ENCODE measurements around the gene THADA. TPM values are rescaled to one million over a fixed set of nuclear protein-coding genes. Genes with fewer than 3 reads are reported as not detected.

The THADA gene
- total and polyA plus RNA-seq, 9 donors: 14.4 to 24.3 (median 18.1) TPM

GRCh38 chr2:43435746-43436145 lies 160.1 kb downstream of the THADA start:
- Histone ChIP-seq H3K27me3 (ENCODE audit: control insufficient read depth, insufficient read depth, low read length) (no peaks in the 10 kb centered on the region), H3K36me3 (ENCODE audit: control insufficient read depth, insufficient read depth, low read length) (peaks cover 4% of the 10 kb centered on the region), H3K27ac (ENCODE audit: low read length) (peak overlapping the region; percentile 6), H3K9me3 (replicated peaks; ENCODE audit: control insufficient read depth, low read depth, low read length) (no peaks in the 10 kb centered on the region), H3K4me3 (ENCODE audit: low read length) (no peak overlapping the region), H3K4me1 (ENCODE audit: control insufficient read depth, insufficient read depth, low read length) (no peaks in the 10 kb centered on the region)
- peak; percentile 83 for DNase-seq

GRCh38 chr2:43430489-43430888 lies 165.3 kb downstream of the THADA start:
- no peaks in the 10 kb centered on the region for H3K9me3 ChIP-seq (replicated peaks; ENCODE audit: control insufficient read depth, low read depth, low read length)
- no peak overlapping the region for H3K27ac ChIP-seq (ENCODE audit: low read length)
- H3K4me1 ChIP-seq (ENCODE audit: control insufficient read depth, insufficient read depth, low read length): no peaks in the 10 kb centered on the region
- peaks cover 4% of the 10 kb centered on the region for H3K36me3 ChIP-seq (ENCODE audit: control insufficient read depth, insufficient read depth, low read length)
- no peak overlapping the region for H3K4me3 ChIP-seq (ENCODE audit: low read length)
- WGBS (ENCODE audit: insufficient coverage): no CpG with 5 or more reads among the region's 2 CpGs
- H3K27me3 ChIP-seq (ENCODE audit: control insufficient read depth, insufficient read depth, low read length): no peaks in the 10 kb centered on the region
- no peak for DNase-seq

- no CpG with 5 or more reads among the region's 3 CpGs for WGBS (ENCODE audit: insufficient coverage)
- DNase-seq: no peak
Measured at GRCh38 chr2:43429369-43429768, 166.5 kb downstream of the THADA start.

GRCh38 chr2:43427032-43427424 lies 168.8 kb downstream of the THADA start:
- Histone ChIP-seq H3K27me3 (ENCODE audit: control insufficient read depth, insufficient read depth, low read length) (no peaks in the 10 kb centered on the region), H3K27ac (ENCODE audit: low read length) (no peak overlapping the region), H3K4me1 (ENCODE audit: control insufficient read depth, insufficient read depth, low read length) (no peaks in the 10 kb centered on the region), H3K36me3 (ENCODE audit: control insufficient read depth, insufficient read depth, low read length) (no peaks in the 10 kb centered on the region), H3K9me3 (replicated peaks; ENCODE audit: control insufficient read depth, low read depth, low read length) (no peaks in the 10 kb centered on the region), H3K4me3 (ENCODE audit: low read length) (no peak overlapping the region)
- WGBS (ENCODE audit: insufficient coverage): 87% methylated on average over 3 of the region's 8 CpGs
- DNase-seq: no peak

More at GRCh38 chr2:43429369-43429768, 166.5 kb downstream of the THADA start:
- Histone ChIP-seq H3K36me3 (ENCODE audit: control insufficient read depth, insufficient read depth, low read length) (no peaks in the 10 kb centered on the region), H3K27ac (ENCODE audit: low read length) (no peak overlapping the region), H3K4me1 (ENCODE audit: control insufficient read depth, insufficient read depth, low read length) (no peaks in the 10 kb centered on the region), H3K27me3 (ENCODE audit: control insufficient read depth, insufficient read depth, low read length) (no peaks in the 10 kb centered on the region), H3K9me3 (replicated peaks; ENCODE audit: control insufficient read depth, low read depth, low read length) (no peaks in the 10 kb centered on the region), H3K4me3 (ENCODE audit: low read length) (no peak overlapping the region)

GRCh38 chr2:43426305-43427031 lies 169.4 kb downstream of the THADA start:
- H3K4me1 ChIP-seq (ENCODE audit: control insufficient read depth, insufficient read depth, low read length): no peaks in the 10 kb centered on the region
- H3K27me3 ChIP-seq (ENCODE audit: control insufficient read depth, insufficient read depth, low read length): no peaks in the 10 kb centered on the region
- H3K27ac ChIP-seq (ENCODE audit: low read length): peak overlapping the region; percentile 15
- H3K4me3 ChIP-seq (ENCODE audit: low read length): no peak overlapping the region
- DNase-seq: peak; percentile 83
- WGBS (ENCODE audit: insufficient coverage): 20% methylated on average over 1 of the region's 3 CpGs
- H3K36me3 ChIP-seq (ENCODE audit: control insufficient read depth, insufficient read depth, low read length): no peaks in the 10 kb centered on the region
- no peaks in the 10 kb centered on the region for H3K9me3 ChIP-seq (replicated peaks; ENCODE audit: control insufficient read depth, low read depth, low read length)

GRCh38 chr2:43425659-43426058 lies 170.2 kb downstream of the THADA start:
- H3K27ac ChIP-seq (ENCODE audit: low read length): no peak overlapping the region

GRCh38 chr2:43424262-43425207 lies 171.3 kb downstream of the THADA start:
- no peaks in the 10 kb centered on the region for H3K9me3 ChIP-seq (replicated peaks; ENCODE audit: control insufficient read depth, low read depth, low read length)
- no peaks in the 10 kb centered on the region for H3K36me3 ChIP-seq (ENCODE audit: control insufficient read depth, insufficient read depth, low read length)
- 17% methylated on average over 1 of the region's 6 CpGs for WGBS (ENCODE audit: insufficient coverage)
- no peak for DNase-seq
- no peaks in the 10 kb centered on the region for H3K27me3 ChIP-seq (ENCODE audit: control insufficient read depth, insufficient read depth, low read length)
- no peak overlapping the region for H3K4me3 ChIP-seq (ENCODE audit: low read length)
- no peak overlapping the region for H3K27ac ChIP-seq (ENCODE audit: low read length)
- H3K4me1 ChIP-seq (ENCODE audit: control insufficient read depth, insufficient read depth, low read length): no peaks in the 10 kb centered on the region

More at GRCh38 chr2:43425659-43426058, 170.2 kb downstream of the THADA start:
- H3K36me3 ChIP-seq (ENCODE audit: control insufficient read depth, insufficient read depth, low read length): no peaks in the 10 kb centered on the region
- no peak overlapping the region for H3K4me3 ChIP-seq (ENCODE audit: low read length)
- H3K9me3 ChIP-seq (replicated peaks; ENCODE audit: control insufficient read depth, low read depth, low read length): no peaks in the 10 kb centered on the region
- WGBS (ENCODE audit: insufficient coverage): no CpG with 5 or more reads among the region's 1 CpG
- no peak for DNase-seq
- no peaks in the 10 kb centered on the region for H3K4me1 ChIP-seq (ENCODE audit: control insufficient read depth, insufficient read depth, low read length)
- no peaks in the 10 kb centered on the region for H3K27me3 ChIP-seq (ENCODE audit: control insufficient read depth, insufficient read depth, low read length)

GRCh38 chr2:43423941-43424261 lies 171.9 kb downstream of the THADA start:
- no peak overlapping the region for H3K27ac ChIP-seq (ENCODE audit: low read length)
- no peaks in the 10 kb centered on the region for H3K9me3 ChIP-seq (replicated peaks; ENCODE audit: control insufficient read depth, low read depth, low read length)
- DNase-seq: no peak

GRCh38 chr2:43421194-43421593 lies 174.6 kb downstream of the THADA start:
- WGBS (ENCODE audit: insufficient coverage): no CpG with 5 or more reads among the region's 1 CpG
- Histone ChIP-seq H3K36me3 (ENCODE audit: control insufficient read depth, insufficient read depth, low read length) (no peaks in the 10 kb centered on the region), H3K27ac (ENCODE audit: low read length) (no peak overlapping the region), H3K4me3 (ENCODE audit: low read length) (no peak overlapping the region), H3K27me3 (ENCODE audit: control insufficient read depth, insufficient read depth, low read length) (no peaks in the 10 kb centered on the region), H3K4me1 (ENCODE audit: control insufficient read depth, insufficient read depth, low read length) (no peaks in the 10 kb centered on the region), H3K9me3 (replicated peaks; ENCODE audit: control insufficient read depth, low read depth, low read length) (no peaks in the 10 kb centered on the region)
- DNase-seq: no peak

More at GRCh38 chr2:43423941-43424261, 171.9 kb downstream of the THADA start:
- H3K4me1 ChIP-seq (ENCODE audit: control insufficient read depth, insufficient read depth, low read length): no peaks in the 10 kb centered on the region
- no peak overlapping the region for H3K4me3 ChIP-seq (ENCODE audit: low read length)
- no peaks in the 10 kb centered on the region for H3K27me3 ChIP-seq (ENCODE audit: control insufficient read depth, insufficient read depth, low read length)
- no peaks in the 10 kb centered on the region for H3K36me3 ChIP-seq (ENCODE audit: control insufficient read depth, insufficient read depth, low read length)

GRCh38 chr2:43420389-43420801 lies 175.4 kb downstream of the THADA start:
- H3K4me1 ChIP-seq (ENCODE audit: control insufficient read depth, insufficient read depth, low read length): no peaks in the 10 kb centered on the region
- H3K27ac ChIP-seq (ENCODE audit: low read length): no peak overlapping the region

More at GRCh38 chr2:43420389-43420801, 175.4 kb downstream of the THADA start:
- Histone ChIP-seq H3K4me3 (ENCODE audit: low read length) (no peak overlapping the region), H3K36me3 (ENCODE audit: control insufficient read depth, insufficient read depth, low read length) (no peaks in the 10 kb centered on the region), H3K27me3 (ENCODE audit: control insufficient read depth, insufficient read depth, low read length) (no peaks in the 10 kb centered on the region), H3K9me3 (replicated peaks; ENCODE audit: control insufficient read depth, low read depth, low read length) (no peaks in the 10 kb centered on the region)
- no peak for DNase-seq

Data from muscle of leg (tissue), 11 donors.